ENCODE data around the gene SIL1.

DNA sequence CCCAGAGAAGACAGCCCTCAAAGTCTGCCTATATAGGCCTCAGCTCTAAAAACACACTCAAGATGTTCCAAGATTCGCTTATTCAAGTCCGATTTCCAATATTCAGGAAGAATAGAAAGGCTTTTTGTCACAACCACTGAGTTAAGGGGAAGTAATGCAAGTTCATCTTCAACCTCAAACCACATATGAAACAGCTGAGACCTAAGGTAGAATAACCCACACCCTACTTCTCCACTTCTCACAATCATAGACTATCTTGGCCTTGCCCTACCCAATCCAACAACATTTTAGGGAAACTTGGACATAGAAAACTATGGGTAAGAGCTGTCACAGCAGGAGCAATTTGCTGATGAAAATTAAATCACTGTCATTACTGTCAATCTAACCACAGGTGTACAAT, 171.0 kb downstream of the SIL1 start:
- TF ChIP-seq POLR2A (IDR thresholded peaks at IDR 0.05; ENCODE audit: insufficient read depth in 1 of 2, low read depth in 2 of 2, low read length in 2 of 2) (no peak), SNRNP70 (IDR thresholded peaks at IDR 0.05; ENCODE audit: low read depth, low read length) (no peak), BORCS8-MEF2B (CRISPR knock-in tag; IDR thresholded peaks at IDR 0.05) (no peak), ZNF670 (CRISPR knock-in tag; IDR thresholded peaks at IDR 0.05; ENCODE audit: borderline replicate concordance) (no peak), POLR2AphosphoS5 (IDR thresholded peaks at IDR 0.05; ENCODE audit: low read depth, low read length) (no peak), MYC (CRISPR knock-in tag; IDR thresholded peaks at IDR 0.05; ENCODE audit: borderline replicate concordance) (no peak)
- TF ChIP-seq, protein P1, sequence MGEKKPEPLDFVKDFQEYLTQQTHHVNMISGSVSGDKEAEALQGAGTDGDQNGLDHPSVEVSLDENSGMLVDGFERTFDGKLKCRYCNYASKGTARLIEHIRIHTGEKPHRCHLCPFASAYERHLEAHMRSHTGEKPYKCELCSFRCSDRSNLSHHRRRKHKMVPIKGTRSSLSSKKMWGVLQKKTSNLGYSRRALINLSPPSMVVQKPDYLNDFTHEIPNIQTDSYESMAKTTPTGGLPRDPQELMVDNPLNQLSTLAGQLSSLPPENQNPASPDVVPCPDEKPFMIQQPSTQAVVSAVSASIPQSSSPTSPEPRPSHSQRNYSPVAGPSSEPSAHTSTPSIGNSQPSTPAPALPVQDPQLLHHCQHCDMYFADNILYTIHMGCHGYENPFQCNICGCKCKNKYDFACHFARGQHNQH (CRISPR knock-in tag; IDR thresholded peaks at IDR 0.05): no peak
- TF ChIP-seq, protein P2, sequence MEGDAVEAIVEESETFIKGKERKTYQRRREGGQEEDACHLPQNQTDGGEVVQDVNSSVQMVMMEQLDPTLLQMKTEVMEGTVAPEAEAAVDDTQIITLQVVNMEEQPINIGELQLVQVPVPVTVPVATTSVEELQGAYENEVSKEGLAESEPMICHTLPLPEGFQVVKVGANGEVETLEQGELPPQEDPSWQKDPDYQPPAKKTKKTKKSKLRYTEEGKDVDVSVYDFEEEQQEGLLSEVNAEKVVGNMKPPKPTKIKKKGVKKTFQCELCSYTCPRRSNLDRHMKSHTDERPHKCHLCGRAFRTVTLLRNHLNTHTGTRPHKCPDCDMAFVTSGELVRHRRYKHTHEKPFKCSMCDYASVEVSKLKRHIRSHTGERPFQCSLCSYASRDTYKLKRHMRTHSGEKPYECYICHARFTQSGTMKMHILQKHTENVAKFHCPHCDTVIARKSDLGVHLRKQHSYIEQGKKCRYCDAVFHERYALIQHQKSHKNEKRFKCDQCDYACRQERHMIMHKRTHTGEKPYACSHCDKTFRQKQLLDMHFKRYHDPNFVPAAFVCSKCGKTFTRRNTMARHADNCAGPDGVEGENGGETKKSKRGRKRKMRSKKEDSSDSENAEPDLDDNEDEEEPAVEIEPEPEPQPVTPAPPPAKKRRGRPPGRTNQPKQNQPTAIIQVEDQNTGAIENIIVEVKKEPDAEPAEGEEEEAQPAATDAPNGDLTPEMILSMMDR (CRISPR knock-in tag; IDR thresholded peaks at IDR 0.05): no peak
